ENCODE data around the gene ACSM2B.

GRCh38 chr16:20611350-20611902 is 35.3 kb upstream of the ACSM2B start:
- TF ChIP-seq CEBPB (IDR thresholded peaks at IDR 0.05; ENCODE audit: low read depth, low read length) (no peak), POLR2A (IDR thresholded peaks at IDR 0.05; ENCODE audit: low read depth, low read length) (no peak), CTCF (conservative IDR thresholded peaks at IDR 0.05; ENCODE audit: low read depth, low read length) (no peak), RAD21 (IDR thresholded peaks at IDR 0.05; ENCODE audit: low read length) (no peak), RFX5 (IDR thresholded peaks at IDR 0.05; ENCODE audit: low read depth, low read length) (no peak), SMC3 (IDR thresholded peaks at IDR 0.05; ENCODE audit: low read depth, low read length) (no peak)
